Spinal cord (tissue), 10 donors: ENCODE data around the gene CBARP. TPM values are rescaled to one million over a fixed set of nuclear protein-coding genes. Genes with fewer than 3 reads are reported as not detected.

Experiments
- DNase-seq, 6 donors: peaks; one replicate each; pipeline versions ENCODE4 v3.0.0 to v3.0.0-alpha.2; 2013 to 2015; ENCODE audit warnings: low spot score in 6 of 6, low read depth in 4 of 6
- H3K27ac ChIP-seq: one replicate; pipeline ENCODE4 v1.5.1; 2013; ENCODE audit warnings: low read depth, low read length, control low read depth
- H3K27me3 ChIP-seq: one replicate; pipeline ENCODE4 v1.6.1; 2013; ENCODE audit warnings: low read length; ENCODE audit not compliant: control insufficient read depth, insufficient read depth
- H3K36me3 ChIP-seq: one replicate; pipeline ENCODE4 v1.6.1; 2013; ENCODE audit warnings: low read length; ENCODE audit not compliant: control insufficient read depth, insufficient read depth
- H3K4me1 ChIP-seq: one replicate; pipeline ENCODE4 v1.6.1; 2013; ENCODE audit warnings: low read length; ENCODE audit not compliant: control insufficient read depth, insufficient read depth
- H3K4me3 ChIP-seq: one replicate; pipeline ENCODE4 v1.5.1; 2013; ENCODE audit warnings: low read depth, low read length, control low read depth
- H3K9me3 ChIP-seq: one replicate; pipeline ENCODE4 v1.6.1; 2013; ENCODE audit warnings: low read length; ENCODE audit not compliant: control insufficient read depth, insufficient read depth
- WGBS: methylation state at CpG from one replicate; pipeline ENCODE4 v1.1.5; 2013; ENCODE audit warnings: missing lambda C conversion rate; ENCODE audit not compliant: insufficient coverage; 5-methylcytosine and 5-hydroxymethylcytosine counted together
- polyA plus RNA-seq, 2 donors: library from polyadenylated mRNA; unstranded; fragments of 120-200 nt; gene quantifications; one replicate each; pipeline ENCODE4 v1.2.1, GENCODE V29; 2013; ENCODE audit not compliant: insufficient read length in 2 of 2
- total RNA-seq, 2 donors: library from RNA; depleted of rRNA in 1 of 2; stranded (reverse); fragments of 120-200 nt in 1 of 2; fragments of >200 nt in 1 of 2; gene quantifications; one replicate each; pipeline versions ENCODE4 v1.2.3 to v1.2.4, GENCODE V29; 2013 to 2014
- donor health status: healthy.

Gene CBARP
- total and polyA plus RNA-seq, 4 donors, result 2.7 to 38.6 (median 20.0) TPM

DNA sequence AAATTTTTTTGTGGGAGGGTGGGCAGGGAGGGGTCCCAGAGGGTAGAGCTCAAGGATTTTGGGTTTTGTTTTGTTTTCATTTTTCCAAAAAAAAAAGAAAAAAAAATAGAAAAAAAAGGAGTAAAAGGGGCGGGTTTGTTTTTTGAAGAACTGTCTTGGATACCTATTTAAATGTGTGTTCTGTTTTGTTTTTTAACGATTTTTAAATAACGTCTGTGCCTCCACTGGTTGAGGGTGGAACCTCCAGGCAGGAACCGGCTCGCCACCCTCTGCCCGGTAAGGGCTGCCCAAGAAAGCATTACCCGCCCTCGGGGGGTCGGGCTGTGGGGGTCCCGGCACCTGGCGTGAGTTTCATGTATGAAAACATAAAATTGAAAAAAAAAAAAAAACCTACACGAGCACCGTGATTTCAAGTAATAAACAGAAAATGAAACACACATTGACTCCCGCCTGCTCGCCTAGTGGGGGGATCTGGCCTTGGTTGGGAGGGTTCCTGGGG lies 21.0 kb upstream of the CBARP start:
- Histone ChIP-seq H3K4me1 (peaks cover 95% of the 10 kb centered on the region), H3K27ac (peak overlapping the region; percentile 86), H3K9me3 (no peaks in the 10 kb centered on the region), H3K27me3 (no peaks in the 10 kb centered on the region), H3K36me3 (peaks cover 66% of the 10 kb centered on the region), H3K4me3 (no peak overlapping the region)
- no peak for DNase-seq
- WGBS, result 33% methylated on average over 3 of the region's 15 CpGs

DNA sequence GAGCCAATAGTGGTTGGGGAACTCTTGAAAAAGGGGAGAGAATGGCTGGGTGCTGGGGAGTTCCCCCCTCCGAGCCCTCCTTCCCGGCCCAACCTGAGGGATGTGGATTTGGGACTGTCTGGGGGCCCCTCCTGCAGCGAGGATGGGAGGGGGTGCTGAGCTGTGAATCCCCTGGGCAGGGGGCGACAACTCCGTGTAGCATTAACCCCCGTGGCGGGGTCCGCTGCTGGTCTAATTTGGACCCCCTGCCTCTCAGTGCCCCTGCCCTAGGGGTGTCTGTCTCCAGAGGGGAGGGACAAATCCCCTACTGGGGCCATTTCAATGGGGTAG lies 20.3 kb upstream of the CBARP start:
- Histone ChIP-seq H3K4me3 (no peak overlapping the region), H3K9me3 (no peaks in the 10 kb centered on the region), H3K27ac (peak overlapping the region; percentile 52), H3K36me3 (peaks cover 72% of the 10 kb centered on the region), H3K27me3 (no peaks in the 10 kb centered on the region), H3K4me1 (peaks cover 95% of the 10 kb centered on the region)
- no peak for DNase-seq
- WGBS, result 48% methylated on average over 6 of the region's 8 CpGs

DNA sequence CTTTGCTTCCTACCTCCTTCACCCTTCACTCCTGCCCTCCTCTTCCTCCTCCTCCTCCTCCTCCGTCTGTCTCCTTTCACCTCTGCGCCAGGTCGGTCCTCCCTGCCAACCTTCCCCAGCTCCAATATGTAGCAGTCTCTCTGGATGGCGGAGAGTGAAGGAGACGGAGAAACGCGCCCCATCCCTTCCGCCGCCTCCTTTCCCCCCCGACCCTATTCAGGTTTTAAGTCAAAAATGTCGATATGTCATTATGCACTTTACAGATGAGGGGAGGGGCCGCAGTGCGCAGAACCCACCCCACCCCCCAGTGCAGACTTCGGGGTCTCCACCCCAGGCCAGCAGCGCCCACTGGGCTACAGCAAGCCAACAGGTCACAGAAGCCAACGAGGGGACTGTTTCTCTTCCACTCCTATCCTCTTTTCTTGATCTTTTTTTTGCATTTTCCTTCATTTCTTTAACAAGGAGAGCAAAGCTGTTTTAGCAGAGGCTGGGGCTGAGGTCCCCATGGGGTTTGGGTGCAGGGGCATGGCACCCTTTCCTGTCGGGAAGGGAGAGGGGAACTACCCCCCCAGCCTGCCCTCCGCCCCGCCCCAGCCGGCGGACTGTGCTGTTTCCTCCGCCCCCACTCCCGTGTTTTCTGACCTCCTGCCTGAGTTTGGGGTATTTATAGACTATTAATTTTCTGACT lies 19.8 kb upstream of the CBARP start:
- Histone ChIP-seq H3K4me3 (no peak overlapping the region), H3K27me3 (no peaks in the 10 kb centered on the region), H3K27ac (peak overlapping the region; percentile 52), H3K9me3 (no peaks in the 10 kb centered on the region), H3K36me3 (peaks cover 74% of the 10 kb centered on the region), H3K4me1 (peaks cover 95% of the 10 kb centered on the region)
- peak in 1 of 6 donors; percentile 1 for DNase-seq
- 53% methylated on average over 6 of the region's 23 CpGs for WGBS

DNA sequence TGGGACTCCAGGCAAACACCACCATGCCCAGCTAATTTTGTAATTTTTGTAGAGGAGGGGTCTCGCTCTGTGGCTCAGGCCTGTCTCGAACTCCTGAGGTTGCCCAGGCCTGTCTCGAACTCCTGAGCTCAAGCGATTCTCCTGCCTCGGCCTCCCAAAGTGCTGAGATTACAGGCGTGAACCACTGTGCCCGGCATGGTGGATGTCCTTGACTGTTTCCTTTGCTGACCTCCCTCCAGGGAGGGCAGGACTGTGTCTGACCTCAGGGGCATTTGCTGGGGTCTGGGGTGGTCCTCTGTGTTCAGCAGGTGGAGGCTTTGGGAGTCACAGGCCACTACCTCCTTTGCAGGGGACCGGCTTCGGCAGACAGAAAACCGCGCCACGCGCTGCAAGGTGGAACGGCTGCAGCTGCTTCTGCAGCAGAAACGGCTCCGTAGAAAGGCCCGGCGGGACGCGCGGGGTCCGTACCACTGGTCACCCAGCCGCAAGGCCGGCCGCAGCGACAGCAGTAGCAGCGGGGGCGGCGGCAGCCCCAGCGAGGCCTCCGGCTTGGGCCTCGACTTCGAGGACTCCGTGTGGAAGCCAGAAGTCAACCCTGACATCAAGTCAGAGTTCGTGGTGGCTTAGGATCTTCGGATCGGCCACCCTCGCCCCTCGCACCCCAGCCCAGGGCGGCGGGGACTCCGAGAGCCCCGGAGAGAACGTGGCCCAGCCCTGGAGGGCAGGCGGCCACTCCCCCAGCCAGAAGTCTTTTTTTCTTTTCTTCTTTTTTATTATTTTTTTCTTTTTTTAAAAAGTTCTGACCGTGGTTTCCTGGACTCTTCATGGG lies 19.1 kb upstream of the CBARP start:
- Histone ChIP-seq H3K4me3 (no peak overlapping the region), H3K27ac (peak overlapping the region; percentile 47), H3K27me3 (no peaks in the 10 kb centered on the region), H3K36me3 (peaks cover 80% of the 10 kb centered on the region), H3K4me1 (peaks cover 95% of the 10 kb centered on the region), H3K9me3 (no peaks in the 10 kb centered on the region)
- no peak for DNase-seq
- 78% methylated on average over 43 of the region's 46 CpGs for WGBS

DNA sequence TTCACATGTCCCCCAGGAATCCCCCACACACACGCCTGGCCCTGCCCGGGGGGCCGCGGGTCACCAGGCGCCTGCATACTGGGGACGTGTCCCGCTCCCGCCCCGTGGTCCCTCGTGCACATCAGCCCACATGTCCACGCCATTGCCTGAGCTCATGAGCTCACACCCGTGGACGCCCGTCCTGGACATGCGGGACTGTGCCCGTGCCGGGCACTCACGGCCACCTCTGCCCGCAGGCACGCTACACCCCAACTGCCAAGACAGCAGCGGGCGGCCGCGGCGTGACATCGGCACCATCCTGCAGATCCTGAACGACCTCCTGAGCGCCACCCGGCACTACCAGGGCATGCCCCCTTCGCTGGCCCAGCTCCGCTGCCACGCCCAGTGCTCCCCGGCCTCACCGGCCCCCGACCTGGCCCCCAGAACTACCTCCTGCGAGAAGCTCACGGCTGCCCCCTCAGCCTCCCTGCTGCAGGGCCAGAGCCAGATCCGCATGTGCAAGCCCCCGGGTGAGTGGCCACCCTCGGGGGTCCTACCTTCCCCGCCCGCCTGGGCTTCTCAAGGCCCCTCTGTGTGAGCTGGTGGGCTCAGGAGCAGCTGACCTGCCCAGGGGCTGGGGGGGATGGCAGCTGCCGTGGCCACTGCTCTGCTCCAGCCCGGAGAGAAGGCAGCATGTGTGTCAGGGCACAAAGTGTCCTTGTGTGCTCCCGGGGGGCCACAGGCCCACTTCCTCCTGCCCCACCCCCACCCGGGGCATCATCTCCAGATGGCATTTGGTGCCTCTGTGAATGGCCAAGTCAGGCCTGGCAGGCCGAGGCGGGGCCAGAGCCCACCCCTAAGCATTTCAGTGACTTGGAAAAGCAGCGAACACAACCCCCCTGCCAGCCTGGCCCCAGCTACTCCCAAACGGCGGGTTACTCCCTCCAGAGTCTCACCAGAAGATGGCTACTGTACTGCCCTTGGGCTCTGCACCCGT lies 17.7 kb upstream of the CBARP start:
- Histone ChIP-seq H3K4me1 (peaks cover 92% of the 10 kb centered on the region), H3K27ac (peak overlapping the region; percentile 62), H3K9me3 (no peaks in the 10 kb centered on the region), H3K27me3 (no peaks in the 10 kb centered on the region), H3K36me3 (peaks cover 90% of the 10 kb centered on the region), H3K4me3 (no peak overlapping the region)
- WGBS, result 66% methylated on average over 52 of the region's 52 CpGs
- peak in 2 of 6 donors; percentile 72 to 85 for DNase-seq

DNA sequence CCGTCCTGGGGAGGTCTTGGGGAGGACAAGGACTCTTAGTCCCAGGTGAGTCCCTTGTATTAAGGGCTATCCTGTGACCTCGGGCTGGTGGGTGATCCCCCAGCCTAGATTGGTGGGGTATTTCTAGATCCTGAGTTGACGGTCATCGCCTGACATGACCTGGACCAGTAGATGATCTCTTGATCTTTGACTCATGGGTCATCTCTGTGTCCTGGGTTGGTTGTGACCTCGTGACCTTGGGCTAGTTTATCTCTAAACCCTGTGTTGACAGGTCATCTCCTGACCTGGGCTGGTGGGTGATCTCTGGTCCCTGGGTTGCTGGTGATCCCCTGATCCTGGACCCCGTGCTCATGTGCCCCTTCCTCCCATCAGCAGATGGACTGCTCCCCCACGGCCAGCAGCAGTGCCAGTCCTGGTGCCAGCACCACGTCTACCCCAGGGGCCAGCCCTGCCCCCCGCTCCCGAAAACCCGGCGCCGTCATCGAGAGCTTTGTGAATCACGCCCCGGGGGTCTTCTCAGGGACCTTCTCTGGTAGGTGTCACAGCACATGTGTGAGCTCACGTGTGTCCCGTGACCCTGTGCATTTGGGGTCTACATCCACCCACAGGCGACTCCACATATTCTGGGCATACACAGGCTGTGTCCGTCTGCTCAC lies 16.9 kb upstream of the CBARP start:
- peaks cover 84% of the 10 kb centered on the region for H3K4me1 ChIP-seq
- H3K27me3 ChIP-seq, result no peaks in the 10 kb centered on the region
- DNase-seq, result no peak
- 85% methylated on average over 19 of the region's 20 CpGs for WGBS
- no peak overlapping the region for H3K4me3 ChIP-seq
- H3K27ac ChIP-seq, result peak overlapping the region; percentile 62
- peaks cover 90% of the 10 kb centered on the region for H3K36me3 ChIP-seq
- no peaks in the 10 kb centered on the region for H3K9me3 ChIP-seq

DNA sequence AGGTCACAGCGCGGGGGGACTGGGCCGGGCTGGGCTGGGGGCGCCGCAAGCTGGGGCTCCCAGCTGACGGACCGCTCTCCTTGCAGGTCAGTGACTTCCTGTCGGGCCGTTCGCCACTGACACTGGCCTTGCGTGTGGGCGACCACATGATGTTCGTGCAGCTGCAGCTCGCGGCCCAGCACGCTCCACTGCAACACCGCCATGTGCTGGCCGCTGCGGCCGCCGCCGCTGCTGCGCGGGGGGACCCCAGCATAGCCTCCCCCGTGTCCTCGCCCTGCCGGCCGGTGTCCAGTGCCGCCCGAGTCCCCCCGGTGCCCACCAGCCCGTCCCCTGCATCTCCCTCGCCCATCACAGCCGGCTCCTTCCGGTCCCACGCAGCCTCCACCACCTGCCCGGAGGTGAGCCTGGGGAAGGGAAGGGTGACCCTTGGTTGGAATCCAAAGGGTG lies 16.3 kb upstream of the CBARP start:
- H3K9me3 ChIP-seq, result no peaks in the 10 kb centered on the region
- no peak for DNase-seq
- H3K4me1 ChIP-seq, result peaks cover 79% of the 10 kb centered on the region
- H3K36me3 ChIP-seq, result peaks cover 85% of the 10 kb centered on the region
- H3K4me3 ChIP-seq, result no peak overlapping the region
- peak overlapping the region; percentile 91 for H3K27ac ChIP-seq
- no peaks in the 10 kb centered on the region for H3K27me3 ChIP-seq
- WGBS, result 73% methylated on average over 20 of the region's 37 CpGs

DNA sequence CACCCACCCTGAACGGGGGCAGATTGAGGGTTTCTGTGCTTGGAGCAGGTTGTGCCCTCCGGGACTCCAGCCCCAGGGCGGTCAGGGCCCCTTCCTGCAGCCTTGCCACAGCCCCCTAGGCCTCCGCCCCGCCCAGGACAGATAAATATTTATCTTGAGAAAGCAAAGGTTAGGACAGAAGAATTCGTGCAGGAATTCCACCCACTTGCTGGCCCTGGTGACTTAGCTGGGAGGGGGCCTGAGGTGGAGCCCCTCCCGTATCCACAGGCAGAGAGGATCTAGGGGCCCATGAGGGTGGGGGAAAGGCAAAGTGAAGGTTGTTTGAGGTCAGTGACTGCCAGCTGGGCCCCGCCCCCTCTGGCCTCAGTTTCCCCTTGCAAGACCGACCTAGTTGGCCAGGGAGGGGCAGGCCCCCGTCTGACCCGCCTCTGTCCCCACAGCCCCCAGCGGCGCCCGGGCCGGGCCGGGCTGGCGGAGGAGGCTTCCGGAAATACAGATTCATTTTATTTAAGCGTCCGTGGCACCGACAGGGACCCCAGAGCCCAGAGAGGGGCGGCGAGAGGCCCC lies 15.8 kb upstream of the CBARP start:
- Histone ChIP-seq H3K27me3 (no peaks in the 10 kb centered on the region), H3K27ac (peak overlapping the region; percentile 91), H3K9me3 (no peaks in the 10 kb centered on the region), H3K4me1 (peaks cover 74% of the 10 kb centered on the region), H3K36me3 (peaks cover 80% of the 10 kb centered on the region), H3K4me3 (peak overlapping the region; percentile 24)
- WGBS, result 73% methylated on average over 20 of the region's 23 CpGs
- DNase-seq, result no peak
